Activated CD4-positive, alpha-beta memory T cell treated with anti-CD3 and anti-CD28 coated beads for 36 hours (primary cell): Measurements from ENCODE around the gene PLA2G6. TPM values are rescaled to one million over a fixed set of nuclear protein-coding genes. Genes with fewer than 3 reads are reported as not detected.

Source experiments
- CTCF ChIA-PET: fragments of 350-600 bp; sonication (Branson Sonifier 250); formaldehyde crosslinking; loops from one replicate; lab custom pipeline; 2021; ENCODE audit warnings: antibody characterized with exemption, inconsistent platforms; lab: Charles Lee
- POLR2A ChIA-PET: fragments of 350-600 bp; sonication (Branson Sonifier 250); formaldehyde crosslinking; loops from one replicate; lab custom pipeline; 2021; ENCODE audit warnings: antibody characterized with exemption; lab: Charles Lee
- DNase-seq: peaks from one replicate; pipeline ENCODE4 v3.0.0-alpha.2; 2020
- H3K27ac Mint-ChIP-seq: one replicate; pipeline ENCODE4 v1.8.0; 2021; ENCODE audit warnings: mixed read lengths
- H3K27me3 Mint-ChIP-seq: one replicate; pipeline ENCODE4 v1.8.0; 2021; ENCODE audit warnings: mixed read lengths
- H3K36me3 Mint-ChIP-seq: one replicate; pipeline ENCODE4 v1.8.0; 2021; ENCODE audit warnings: mixed read lengths
- H3K4me1 Mint-ChIP-seq: one replicate; pipeline ENCODE4 v1.8.0; 2021; ENCODE audit warnings: low read depth, mixed read lengths
- H3K4me3 Mint-ChIP-seq: one replicate; pipeline ENCODE4 v1.8.0; 2021; ENCODE audit warnings: mild to moderate bottlenecking, mixed read lengths
- H3K9me3 Mint-ChIP-seq: one replicate; pipeline ENCODE4 v1.8.0; 2021; ENCODE audit warnings: mixed read lengths
- intact Hi-C: fragments of 100-400 bp; cut with micrococcal nuclease; formaldehyde crosslinking; loops from one replicate; pipeline ENCODE4 v1.15.1; 2023
- total RNA-seq, 2 experiments: library from RNA; stranded (reverse); gene quantifications; one replicate each; pipeline ENCODE4 v1.2.3, GENCODE V29; 2021

PLA2G6 gene
- total RNA-seq, 2 experiments from 2014 or later = 63.7 to 69.5 TPM

DNA sequence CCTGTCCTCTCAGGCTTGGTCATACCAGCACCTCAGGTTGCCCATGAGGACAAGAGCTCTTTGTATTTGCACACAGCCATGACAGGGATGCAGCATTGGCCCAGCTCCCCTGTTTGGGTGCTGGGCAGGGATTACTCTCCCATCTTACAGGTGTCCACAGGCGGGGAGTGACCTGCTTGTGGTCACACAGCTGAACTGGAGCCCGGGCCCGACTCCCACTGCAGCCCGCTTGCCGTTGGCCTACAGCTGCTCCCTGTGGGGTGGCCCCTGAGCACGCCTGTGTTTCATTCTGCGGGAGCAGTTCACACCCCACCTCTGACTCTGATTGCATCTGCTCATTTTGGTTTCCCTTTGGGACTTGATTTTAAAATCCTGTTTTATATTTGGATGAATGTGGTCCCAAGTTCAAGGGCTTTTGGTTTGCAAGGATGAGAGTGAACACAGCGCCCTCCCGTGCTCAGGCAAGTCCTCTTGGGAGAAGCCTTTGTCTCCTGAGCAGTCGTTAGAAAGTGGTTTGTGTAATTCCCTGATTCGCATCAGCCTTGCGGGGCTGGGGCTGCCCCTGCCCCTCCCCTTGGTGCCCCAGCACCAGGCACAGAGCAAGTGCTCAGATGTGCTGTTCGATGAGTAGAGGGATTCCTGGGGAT is 115.1 kb downstream of the PLA2G6 start:
- no peak for DNase-seq
- no peaks in the 10 kb centered on the region for H3K27me3 Mint-ChIP-seq
- no peak overlapping the region for H3K4me3 Mint-ChIP-seq
- peaks cover 24% of the 10 kb centered on the region for H3K36me3 Mint-ChIP-seq
- ChIA-PET CTCF (interaction anchor here (1.0 to 2.4 kb wide), 3 partner anchors 9 to 49 kb away, joined by 3 to 16 read pairs (median 3); no protein-coding TSS in a partner anchor), POLR2A (no interaction called here)
- intact Hi-C loops = no loop called here
- no peaks in the 10 kb centered on the region for H3K9me3 Mint-ChIP-seq
- H3K4me1 Mint-ChIP-seq = no peaks in the 10 kb centered on the region
- H3K27ac Mint-ChIP-seq = no peak overlapping the region

DNA sequence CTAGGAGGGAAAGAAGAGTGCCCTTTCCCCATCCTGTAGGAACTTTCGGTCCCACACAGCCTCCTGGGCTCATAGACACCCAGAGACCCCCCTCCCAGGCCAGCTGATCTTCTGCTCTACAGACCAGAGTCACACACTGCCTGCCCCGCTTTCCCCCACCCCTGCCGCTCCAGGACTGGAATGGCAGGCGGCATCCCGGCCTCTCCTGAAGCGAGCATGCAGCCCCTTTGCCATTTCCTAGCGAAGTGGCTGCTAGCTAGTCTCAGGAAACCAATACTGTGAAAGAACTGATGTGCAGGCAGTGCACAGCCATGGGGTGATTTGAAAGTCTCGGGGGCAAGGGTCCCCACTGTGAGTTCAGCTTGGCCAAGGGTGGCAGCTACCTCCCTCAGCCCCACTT is 116.1 kb downstream of the PLA2G6 start:
- H3K4me3 Mint-ChIP-seq = no peak overlapping the region

DNA sequence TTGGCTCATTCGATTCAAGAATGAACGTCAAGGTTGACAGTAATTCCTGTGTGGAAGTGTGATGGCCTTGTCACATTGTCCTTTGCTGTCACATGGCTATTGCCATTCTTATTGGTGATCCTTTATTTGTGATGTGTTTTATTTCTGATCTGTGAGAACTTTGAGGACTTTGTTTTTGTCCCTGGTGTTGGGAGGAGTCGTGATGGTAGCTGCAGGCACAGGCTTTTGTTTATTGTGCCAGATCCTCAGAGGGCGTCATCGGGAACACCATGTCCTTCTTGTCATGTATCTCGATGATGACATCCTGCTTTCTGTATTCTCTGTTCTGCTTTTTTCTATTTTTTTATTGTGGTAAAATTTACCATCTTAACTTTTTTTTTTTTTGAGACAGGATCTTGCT is 118.8 kb downstream of the PLA2G6 start:
- H3K36me3 Mint-ChIP-seq = peaks cover 20% of the 10 kb centered on the region
- intact Hi-C loops = no loop called here
- CTCF ChIA-PET = interaction anchor here (0.7 to 1.1 kb wide), 2 partner anchors 10 to 199 kb away, joined by 3 to 4 read pairs; no protein-coding TSS in a partner anchor

More for the DNA sequence above, 116.1 kb downstream of the PLA2G6 start:
- intact Hi-C loops = no loop called here
- Mint-ChIP-seq H3K36me3 (peaks cover 22% of the 10 kb centered on the region), H3K4me1 (no peaks in the 10 kb centered on the region), H3K27me3 (no peaks in the 10 kb centered on the region), H3K9me3 (no peaks in the 10 kb centered on the region), H3K27ac (no peak overlapping the region)
- no peak for DNase-seq
- ChIA-PET CTCF (interaction anchor here (1.0 to 2.4 kb wide), 3 partner anchors 10 to 50 kb away, joined by 3 to 16 read pairs (median 3); no protein-coding TSS in a partner anchor), POLR2A (no interaction called here)

More for the DNA sequence above, 118.8 kb downstream of the PLA2G6 start:
- Mint-ChIP-seq H3K27me3 (no peaks in the 10 kb centered on the region), H3K4me1 (peaks cover 5% of the 10 kb centered on the region), H3K27ac (no peak overlapping the region), H3K9me3 (no peaks in the 10 kb centered on the region), H3K4me3 (no peak overlapping the region)
- POLR2A ChIA-PET = no interaction called here
- DNase-seq = no peak

Other genes with a start within 250 kb of the PLA2G6 start
- under 1 TPM in 1 of 2 experiments, not detected in 1; 0.14 TPM for gene C22orf23, start 228.2 kb downstream of the PLA2G6 start, total RNA-seq
- gene POLR2F, start 228.1 kb downstream of the PLA2G6 start, total RNA-seq = 10 to 100 TPM; 67.7 to 74.9 TPM
- gene SOX10, start 197.3 kb downstream of the PLA2G6 start, total RNA-seq = not detected
- gene PICK1, start 124.4 kb downstream of the PLA2G6 start, total RNA-seq = 10 to 100 TPM; 16.0 to 16.5 TPM
- gene SLC16A8, start 97.6 kb downstream of the PLA2G6 start, total RNA-seq = under 1 TPM in 1 of 2 experiments, not detected in 1; 0.17 TPM
- 1 to 10 TPM in 1 of 2 experiments, under 1 TPM in 1; 0.93 to 1.6 TPM for gene BAIAP2L2, start 71.1 kb downstream of the PLA2G6 start, total RNA-seq
- 10 to 100 TPM; 15.5 to 15.9 TPM for gene MAFF, start 20.2 kb upstream of the PLA2G6 start, total RNA-seq
- gene TMEM184B, start 91.2 kb upstream of the PLA2G6 start, total RNA-seq = 10 to 100 TPM; 24.4 to 26.6 TPM
- gene CSNK1E, start 135.6 kb upstream of the PLA2G6 start, total RNA-seq = 100 to 1,000 TPM; 104 to 105 TPM